HFF-Myc (cell line): ENCODE data around the gene MS4A2.
"Not testable (repeated sequence)": the region's sequence is repeated elsewhere in the genome, so short reads cannot be mapped to it uniquely, and the experiment has no call there.

Source experiments
- DNase-seq: peaks from one replicate; pipeline ENCODE4 v3.0.0-alpha.2; 2011; ENCODE audit warnings: low read depth; ENCODE audit errors: extremely low read depth
- H3K4me3 ChIP-seq: replicated peaks from 2 replicates; pipeline ENCODE4 v1.5.1; 2011; ENCODE audit warnings: low read depth, mild to moderate bottlenecking, control low read depth, low read length
- TF ChIP-seq, protein P1 (sequence below): IDR thresholded peaks from 2 replicates; pipeline ENCODE4 v1.5.1; 2012; ENCODE audit warnings: mild to moderate bottlenecking, low read depth, low read length, control low read depth; ENCODE audit errors: missing control alignments

Gene MS4A2

GRCh38 chr11:60128376-60128775, 39.9 kb downstream of the MS4A2 start:
- TF ChIP-seq, protein P1, sequence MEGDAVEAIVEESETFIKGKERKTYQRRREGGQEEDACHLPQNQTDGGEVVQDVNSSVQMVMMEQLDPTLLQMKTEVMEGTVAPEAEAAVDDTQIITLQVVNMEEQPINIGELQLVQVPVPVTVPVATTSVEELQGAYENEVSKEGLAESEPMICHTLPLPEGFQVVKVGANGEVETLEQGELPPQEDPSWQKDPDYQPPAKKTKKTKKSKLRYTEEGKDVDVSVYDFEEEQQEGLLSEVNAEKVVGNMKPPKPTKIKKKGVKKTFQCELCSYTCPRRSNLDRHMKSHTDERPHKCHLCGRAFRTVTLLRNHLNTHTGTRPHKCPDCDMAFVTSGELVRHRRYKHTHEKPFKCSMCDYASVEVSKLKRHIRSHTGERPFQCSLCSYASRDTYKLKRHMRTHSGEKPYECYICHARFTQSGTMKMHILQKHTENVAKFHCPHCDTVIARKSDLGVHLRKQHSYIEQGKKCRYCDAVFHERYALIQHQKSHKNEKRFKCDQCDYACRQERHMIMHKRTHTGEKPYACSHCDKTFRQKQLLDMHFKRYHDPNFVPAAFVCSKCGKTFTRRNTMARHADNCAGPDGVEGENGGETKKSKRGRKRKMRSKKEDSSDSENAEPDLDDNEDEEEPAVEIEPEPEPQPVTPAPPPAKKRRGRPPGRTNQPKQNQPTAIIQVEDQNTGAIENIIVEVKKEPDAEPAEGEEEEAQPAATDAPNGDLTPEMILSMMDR = no peak
- no peak overlapping the region for H3K4me3 ChIP-seq
- no peak for DNase-seq

DNA sequence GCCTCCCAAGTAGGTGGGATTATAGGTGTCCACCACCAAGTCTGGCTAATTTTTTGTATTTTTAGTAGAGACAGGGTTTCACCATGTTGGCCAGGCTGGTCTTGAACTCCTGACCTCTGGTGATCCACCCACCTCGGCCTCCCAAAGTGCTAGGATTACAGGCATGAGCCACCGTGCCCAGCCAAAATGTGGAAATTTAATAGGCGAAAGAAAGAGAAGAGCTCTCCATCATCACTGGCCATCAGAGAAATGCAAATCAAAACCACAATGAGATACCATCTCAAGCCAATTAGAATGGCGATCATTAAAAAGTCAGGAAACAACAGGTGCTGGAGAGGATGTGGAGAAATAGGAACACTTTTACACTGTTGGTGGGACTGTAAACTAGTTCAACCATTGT, 40.4 kb downstream of the MS4A2 start:
- not testable (repeated sequence) for H3K4me3 ChIP-seq, DNase-seq

- DNase-seq = no peak
- no peak overlapping the region for H3K4me3 ChIP-seq
- TF ChIP-seq, protein P1 = no peak
These were observed 41.4 kb downstream of the MS4A2 start for GRCh38 chr11:60129853-60130252.

DNA sequence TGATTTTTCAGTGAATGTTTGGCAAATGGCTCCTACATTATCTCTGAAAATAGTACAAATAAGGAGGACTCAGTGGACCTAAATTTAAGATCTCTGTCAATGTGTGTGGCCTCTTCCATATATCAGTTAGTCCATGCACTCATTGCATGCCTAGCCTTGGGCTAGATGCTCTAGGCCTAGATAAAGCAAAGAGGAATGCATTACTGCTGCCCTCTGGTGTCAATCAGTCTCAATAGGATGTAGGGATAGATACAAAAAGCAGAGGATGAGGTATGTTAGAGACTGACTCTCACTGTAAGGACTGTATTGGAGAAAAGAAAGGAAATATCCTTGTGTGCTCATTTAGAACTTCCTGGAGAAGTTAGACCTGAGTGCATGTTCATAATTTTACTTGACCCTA, 42.0 kb downstream of the MS4A2 start:
- no peak overlapping the region for H3K4me3 ChIP-seq
- DNase-seq = no peak
- TF ChIP-seq, protein P1 = no peak

- TF ChIP-seq, protein P1 = no peak
- DNase-seq = no peak
- no peak overlapping the region for H3K4me3 ChIP-seq
These were observed 43.4 kb downstream of the MS4A2 start for GRCh38 chr11:60131912-60132311.

DNA sequence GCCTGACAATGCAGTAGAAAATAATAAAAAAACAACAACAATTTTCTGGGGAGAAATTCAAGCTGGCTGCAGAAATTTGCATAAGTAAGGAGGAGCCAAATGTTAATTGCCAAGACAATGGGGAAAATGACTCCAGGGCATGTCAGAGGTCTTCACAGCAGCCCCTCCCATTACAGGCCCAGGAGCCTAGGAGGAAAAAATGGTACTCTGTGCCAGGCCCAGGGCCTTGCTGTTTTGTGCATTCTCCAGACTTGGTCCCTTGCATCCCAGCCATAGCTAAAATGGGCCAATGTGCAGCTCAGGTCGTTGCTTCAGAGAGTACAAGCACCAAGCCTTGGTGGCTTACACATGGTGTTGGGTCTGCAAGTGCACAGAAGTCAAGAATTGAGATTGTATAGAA, 45.5 kb downstream of the MS4A2 start:
- H3K4me3 ChIP-seq = no peak overlapping the region
- DNase-seq = no peak
- TF ChIP-seq, protein P1 = no peak

DNA sequence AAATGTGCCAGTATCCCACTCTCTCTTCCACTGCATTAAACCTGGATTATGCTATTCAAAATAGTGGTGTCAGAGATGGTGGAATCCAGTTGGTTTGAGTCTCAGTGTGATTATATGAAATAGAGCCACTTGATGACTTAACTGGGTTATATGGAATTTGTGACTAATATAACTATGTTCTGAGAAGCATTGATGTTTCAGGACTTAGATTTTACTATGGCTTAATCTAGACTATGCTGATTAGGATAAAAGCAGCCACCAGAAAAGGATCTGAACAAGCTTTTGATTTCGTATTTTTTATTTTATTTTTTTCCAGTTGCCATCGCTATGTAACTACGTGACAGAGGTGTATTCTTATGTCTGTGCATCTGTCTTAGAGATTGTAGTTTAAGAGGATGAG, 55.3 kb downstream of the MS4A2 start:
- DNase-seq = no peak
- TF ChIP-seq, protein P1 = no peak
- H3K4me3 ChIP-seq = no peak overlapping the region
